Esophagus squamous epithelium (tissue), 4 donors: Measurements from ENCODE around the gene CEP78.

Experiments
- POLR2A ChIP-seq, 4 donors: fragments of 450-650 bp; IDR thresholded peaks; one replicate each; pipeline ENCODE4 v1.6.1; 2017; ENCODE audit warnings: antibody characterized with exemption in 4 of 4, mild to moderate bottlenecking in 4 of 4, moderate library complexity in 3 of 4
- TF ChIP-seq, protein P1 (sequence below), 6 experiments: fragments of 450-650 bp in 4 of 6; fragments of 200-600 bp in 2 of 6; sonication (generic) in 2 of 6; IDR thresholded peaks; one replicate each; pipeline ENCODE4 v1.5.1; 2016 to 2019; ENCODE audit warnings: antibody characterized with exemption in 6 of 6, mild to moderate bottlenecking in 4 of 6, moderate library complexity in 4 of 6

DNA sequence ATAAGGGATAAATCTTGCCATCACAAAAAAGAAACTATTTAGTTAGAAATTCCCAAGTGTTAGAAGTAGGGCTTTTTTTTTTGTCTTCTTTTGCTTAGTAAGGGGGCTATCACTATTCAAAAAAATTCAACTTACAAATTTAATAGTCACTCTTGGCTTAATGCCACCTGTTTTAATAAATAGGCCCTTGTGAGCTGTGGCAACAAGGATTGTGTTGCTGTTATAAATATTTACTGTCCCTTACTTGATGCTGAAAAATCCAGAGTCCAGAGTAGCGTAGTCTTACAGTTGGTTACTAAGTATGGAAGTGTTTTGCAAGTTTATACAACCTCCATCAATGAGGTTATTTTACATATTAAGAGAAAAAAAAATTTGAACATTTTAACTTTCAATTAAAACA is 21.4 kb upstream of the CEP78 start:
- TF ChIP-seq, protein P1, sequence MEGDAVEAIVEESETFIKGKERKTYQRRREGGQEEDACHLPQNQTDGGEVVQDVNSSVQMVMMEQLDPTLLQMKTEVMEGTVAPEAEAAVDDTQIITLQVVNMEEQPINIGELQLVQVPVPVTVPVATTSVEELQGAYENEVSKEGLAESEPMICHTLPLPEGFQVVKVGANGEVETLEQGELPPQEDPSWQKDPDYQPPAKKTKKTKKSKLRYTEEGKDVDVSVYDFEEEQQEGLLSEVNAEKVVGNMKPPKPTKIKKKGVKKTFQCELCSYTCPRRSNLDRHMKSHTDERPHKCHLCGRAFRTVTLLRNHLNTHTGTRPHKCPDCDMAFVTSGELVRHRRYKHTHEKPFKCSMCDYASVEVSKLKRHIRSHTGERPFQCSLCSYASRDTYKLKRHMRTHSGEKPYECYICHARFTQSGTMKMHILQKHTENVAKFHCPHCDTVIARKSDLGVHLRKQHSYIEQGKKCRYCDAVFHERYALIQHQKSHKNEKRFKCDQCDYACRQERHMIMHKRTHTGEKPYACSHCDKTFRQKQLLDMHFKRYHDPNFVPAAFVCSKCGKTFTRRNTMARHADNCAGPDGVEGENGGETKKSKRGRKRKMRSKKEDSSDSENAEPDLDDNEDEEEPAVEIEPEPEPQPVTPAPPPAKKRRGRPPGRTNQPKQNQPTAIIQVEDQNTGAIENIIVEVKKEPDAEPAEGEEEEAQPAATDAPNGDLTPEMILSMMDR (IDR thresholded peaks at IDR 0.05): no peak
- no peak for TF ChIP-seq POLR2A (IDR thresholded peaks at IDR 0.05)
